ENCODE data around the gene PSEN1. TPM values are rescaled to one million over a fixed set of nuclear protein-coding genes. Genes with fewer than 3 reads are reported as not detected.

Gene PSEN1
- polyA plus RNA-seq, 2 of the 4 experiments (the other 2 are of a cell fraction), result 21.6 to 38.1 TPM

DNA sequence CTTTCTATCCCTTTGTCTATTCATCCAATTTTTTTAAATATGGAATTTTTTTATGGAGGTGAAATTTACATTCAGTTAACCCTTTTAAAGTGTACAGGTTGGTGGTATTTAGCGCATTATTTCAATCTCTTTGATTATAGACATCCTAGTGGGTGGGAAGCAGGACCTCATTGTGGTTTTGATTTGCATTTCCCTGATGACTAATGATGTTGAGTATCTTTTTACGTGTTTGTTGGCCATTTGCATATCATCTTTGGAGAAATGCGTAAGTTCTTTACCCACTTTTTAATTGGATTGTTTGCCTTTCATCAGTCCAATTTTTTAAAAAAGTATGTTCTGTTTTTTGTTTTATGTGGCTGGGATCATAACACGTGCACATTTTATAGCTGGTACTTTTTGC, 121.8 kb downstream of the PSEN1 start:
- no peak for TF ChIP-seq KDM1A (IDR thresholded peaks at IDR 0.05; ENCODE audit: low read depth)
- no peak for TF ChIP-seq EHF (CRISPR knock-in tag; IDR thresholded peaks at IDR 0.05)
- TF ChIP-seq HOXA7 (CRISPR knock-in tag; IDR thresholded peaks at IDR 0.05), result no peak
- 91% methylated on average over 4 of the region's 4 CpGs for WGBS (ENCODE audit: missing lambda C conversion rate)
- H3K4me3 ChIP-seq, result no peak overlapping the region
- CTCF ChIA-PET, result no interaction called here
- DNase-seq (ENCODE audit: low read depth in 1 of 2, low spot score in 1 of 2), result no peak
- ATAC-seq, result no peak
- H3K9me3 ChIP-seq, result no peaks in the 10 kb centered on the region
- no peaks in the 10 kb centered on the region for H3K4me1 ChIP-seq
- no peak overlapping the region for H3K4me2 ChIP-seq
- no peak for FAIRE-seq
- POLR2A ChIA-PET, result no interaction called here
- H3K27ac ChIP-seq, result no peak overlapping the region

DNA sequence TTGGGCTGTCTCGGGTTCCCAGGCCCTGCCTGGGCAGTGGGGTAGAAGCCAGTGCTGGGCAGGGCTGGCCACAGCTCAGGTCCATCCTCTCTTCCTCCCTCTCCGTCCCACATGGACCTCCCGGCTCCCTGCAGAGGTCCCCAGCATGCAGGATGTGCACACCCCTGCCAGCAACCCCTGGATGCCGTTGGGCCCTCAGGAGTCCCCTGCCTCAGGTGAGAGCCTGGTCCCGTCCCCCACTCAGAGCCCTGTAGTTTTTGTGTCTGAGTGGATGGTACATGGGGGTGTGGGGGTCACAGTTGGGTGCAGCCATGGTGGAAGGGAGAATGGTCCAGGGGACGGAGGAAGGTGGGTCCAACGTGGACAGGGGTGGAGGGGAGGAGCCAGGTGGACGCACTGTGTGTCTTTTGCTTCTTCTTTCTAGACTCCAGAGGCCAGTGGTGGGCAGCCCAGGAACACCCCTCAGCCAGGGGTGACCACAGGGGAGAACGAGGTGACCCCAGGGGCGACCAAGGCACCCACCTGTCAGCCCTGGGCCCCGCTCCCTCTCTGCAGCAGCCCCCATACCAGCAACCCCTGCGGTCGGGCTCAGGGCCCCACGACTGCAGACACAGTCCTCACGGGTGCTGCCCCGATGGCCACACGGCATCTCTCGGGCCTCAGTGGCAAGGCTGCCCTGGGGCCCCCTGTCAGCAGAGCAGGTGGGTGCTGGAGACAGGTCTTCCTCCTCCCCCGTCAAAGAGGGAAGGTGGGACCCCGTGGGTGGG, 122.7 kb downstream of the PSEN1 start:
- H3K27ac ChIP-seq, result no peak overlapping the region
- WGBS (ENCODE audit: missing lambda C conversion rate), result 83% methylated on average over 9 of the region's 20 CpGs
- ATAC-seq, result no peak
- no peak for DNase-seq (ENCODE audit: low read depth in 1 of 2, low spot score in 1 of 2)
- CTCF ChIA-PET, result interaction anchor here (1.0 kb wide), 1 partner anchor 86 kb away, joined by 3 read pairs; no protein-coding TSS in a partner anchor
- H3K4me2 ChIP-seq, result no peak overlapping the region
- no peaks in the 10 kb centered on the region for H3K9me3 ChIP-seq
- no peaks in the 10 kb centered on the region for H3K4me1 ChIP-seq
- H3K4me3 ChIP-seq, result no peak overlapping the region
- FAIRE-seq, result no peak
- TF ChIP-seq SMC3 (IDR thresholded peaks at IDR 0.05), result no peak
- no peak for TF ChIP-seq ZFP36 (IDR thresholded peaks at IDR 0.05; ENCODE audit: borderline replicate concordance, partially characterized antibody)
- no peak for TF ChIP-seq POLR2A (IDR thresholded peaks at IDR 0.05; ENCODE audit: low read length)
- TF ChIP-seq RFX5 (IDR thresholded peaks at IDR 0.05), result no peak
- POLR2A ChIA-PET, result no interaction called here

- POLR2A ChIA-PET, result no interaction called here
- Histone ChIP-seq H3K27ac (no peak overlapping the region), H3K9me3 (no peaks in the 10 kb centered on the region), H3K4me1 (no peaks in the 10 kb centered on the region), H3K4me2 (no peak overlapping the region), H3K4me3 (no peak overlapping the region)
- DNase-seq (ENCODE audit: low read depth in 1 of 2, low spot score in 1 of 2) (no peak), FAIRE-seq (no peak), ATAC-seq (no peak)
- CTCF ChIA-PET, result interaction anchor here (1.0 kb wide), 1 partner anchor 86 kb away, joined by 3 read pairs; no protein-coding TSS in a partner anchor
- WGBS (ENCODE audit: missing lambda C conversion rate), result 75% methylated on average over 9 of the region's 9 CpGs
- TF ChIP-seq, protein P1, sequence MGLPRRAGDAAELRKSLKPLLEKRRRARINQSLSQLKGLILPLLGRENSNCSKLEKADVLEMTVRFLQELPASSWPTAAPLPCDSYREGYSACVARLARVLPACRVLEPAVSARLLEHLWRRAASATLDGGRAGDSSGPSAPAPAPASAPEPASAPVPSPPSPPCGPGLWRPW (IDR thresholded peaks at IDR 0.05), result no peak
- TF ChIP-seq ZFP36 (IDR thresholded peaks at IDR 0.05; ENCODE audit: borderline replicate concordance, partially characterized antibody) (peak; percentile 22), NFE2L2 (conservative IDR thresholded peaks at IDR 0.05; ENCODE audit: low read length) (no peak)
These were observed 123.5 kb downstream of the PSEN1 start for GRCh38 chr14:73259837-73260236.

DNA sequence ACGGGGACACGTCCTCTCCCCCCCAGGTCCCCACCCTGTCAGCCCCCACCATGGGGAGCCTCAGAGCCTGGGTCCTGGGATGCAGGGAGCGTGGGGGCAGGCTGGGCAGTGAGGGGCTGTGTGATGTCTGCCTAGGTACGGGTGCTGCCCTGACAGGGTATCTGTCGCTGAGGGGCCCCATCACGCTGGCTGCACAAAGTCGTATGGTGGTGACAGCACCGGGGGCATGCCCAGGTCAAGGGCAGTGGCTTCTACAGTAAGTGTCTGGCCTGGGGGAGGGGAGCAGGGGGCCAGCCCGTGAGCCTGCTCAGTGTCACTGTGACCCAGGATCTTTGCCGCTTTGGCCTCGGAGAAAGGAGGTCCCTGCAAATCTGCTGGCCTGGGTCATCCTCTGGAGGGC, 124.3 kb downstream of the PSEN1 start:
- WGBS (ENCODE audit: missing lambda C conversion rate), result 88% methylated on average over 10 of the region's 11 CpGs
- FAIRE-seq (no peak), ATAC-seq (no peak), DNase-seq (ENCODE audit: low read depth in 1 of 2, low spot score in 1 of 2) (no peak)
- Histone ChIP-seq H3K4me2 (no peak overlapping the region), H3K9me3 (no peaks in the 10 kb centered on the region), H3K27ac (no peak overlapping the region), H3K4me1 (no peaks in the 10 kb centered on the region), H3K4me3 (no peak overlapping the region)
- POLR2A ChIA-PET, result no interaction called here
- TF ChIP-seq HEYL (CRISPR knock-in tag; IDR thresholded peaks at IDR 0.05) (no peak), CBX8 (IDR thresholded peaks at IDR 0.05) (no peak), CHD4 (IDR thresholded peaks at IDR 0.05; ENCODE audit: borderline replicate concordance) (no peak), GATA3 (IDR thresholded peaks at IDR 0.05; ENCODE audit: borderline replicate concordance) (no peak), ZC3H11A (IDR thresholded peaks at IDR 0.05) (no peak), EHMT2 (IDR thresholded peaks at IDR 0.05; ENCODE audit: low read depth) (no peak), RFX5 (IDR thresholded peaks at IDR 0.05) (no peak), EP300 (IDR thresholded peaks at IDR 0.05) (no peak), EHF (CRISPR knock-in tag; IDR thresholded peaks at IDR 0.05) (no peak), RCOR1 (IDR thresholded peaks at IDR 0.05; ENCODE audit: low read depth, low read length) (no peak), MAZ (IDR thresholded peaks at IDR 0.05; ENCODE audit: borderline replicate concordance, low read depth, low read length) (no peak), ELK1 (IDR thresholded peaks at IDR 0.05; ENCODE audit: low read depth, low read length) (no peak)
- TF ChIP-seq, protein P1 (IDR thresholded peaks at IDR 0.05), result no peak
- CTCF ChIA-PET, result no interaction called here
